HG02571 (cell line): ENCODE measurements around the gene CALCR.

Experiments
- ATAC-seq: cut with Tn5 transposase; IDR thresholded peaks from one replicate; pipeline ENCODE4 v1.9.1; 2021; ENCODE audit warnings: mild to moderate bottlenecking, moderate library complexity; ENCODE audit not compliant: unreplicated experiment

Gene CALCR

DNA sequence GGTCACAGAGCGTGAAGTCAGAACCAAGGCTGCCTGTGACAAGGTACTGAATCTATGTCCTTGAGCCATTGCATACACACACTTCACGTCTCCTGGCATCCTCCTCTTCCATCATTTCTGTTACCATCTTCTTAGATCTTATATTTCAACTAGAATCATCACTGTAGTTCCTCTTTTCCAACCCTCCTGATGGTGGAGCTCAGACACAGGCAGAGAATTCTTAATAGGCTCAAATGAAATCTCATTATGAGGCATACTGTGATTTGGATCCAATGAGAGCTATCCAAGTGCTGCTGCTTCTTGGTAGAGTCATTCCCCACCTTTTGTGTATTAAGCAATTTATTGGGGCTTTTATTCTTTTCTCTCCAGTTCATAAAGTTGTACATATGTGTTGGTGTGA lies 113.2 kb downstream of the CALCR start:
- ATAC-seq, result no peak

DNA sequence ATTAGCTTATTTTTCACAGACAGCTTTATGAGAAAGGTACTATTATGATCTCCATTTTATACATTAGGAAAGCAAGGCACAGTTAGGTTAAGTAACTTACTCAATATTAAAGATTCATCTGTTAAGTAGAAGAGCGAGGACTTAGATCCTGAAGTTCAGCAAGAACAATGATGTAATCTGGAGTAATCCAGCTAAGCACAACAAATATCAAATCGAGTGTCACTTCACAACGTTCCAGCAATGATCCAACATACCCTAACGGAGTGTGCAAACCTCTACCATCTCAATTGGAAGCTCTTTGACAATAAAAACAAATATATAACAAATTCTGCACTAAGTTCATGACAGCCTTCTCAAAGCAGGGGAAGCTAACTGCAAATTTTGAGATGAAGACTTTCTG lies 121.3 kb downstream of the CALCR start:
- no peak for ATAC-seq

DNA sequence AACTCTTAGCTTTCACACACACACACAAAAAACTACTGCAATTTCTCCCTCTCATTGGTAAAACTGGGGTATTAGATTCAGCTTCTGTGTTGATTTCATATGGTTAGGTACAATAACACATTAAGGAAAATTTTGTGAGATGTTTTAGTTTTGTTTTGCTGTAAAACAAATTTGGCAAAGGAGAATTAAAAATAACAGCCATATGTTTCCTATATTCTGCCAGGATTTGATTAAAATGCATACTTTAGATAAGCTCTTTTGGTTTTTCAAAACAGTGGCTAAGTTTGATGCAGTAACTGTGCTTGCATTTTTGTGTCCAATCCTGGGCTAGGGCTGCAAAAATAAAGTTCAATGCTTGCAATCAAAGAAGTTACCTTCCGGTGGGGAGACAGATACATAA lies 126.3 kb downstream of the CALCR start:
- no peak for ATAC-seq

GRCh38 chr7:93447509-93447908 lies 127.0 kb downstream of the CALCR start:
- ATAC-seq, result no peak

GRCh38 chr7:93442478-93443224 lies 131.9 kb downstream of the CALCR start:
- ATAC-seq, result peak; percentile 63

- ATAC-seq, result no peak
These were observed 138.7 kb downstream of the CALCR start for GRCh38 chr7:93435791-93436190.

GRCh38 chr7:93432130-93432529 lies 142.4 kb downstream of the CALCR start:
- ATAC-seq, result no peak

GRCh38 chr7:93430917-93431588 lies 143.5 kb downstream of the CALCR start:
- no peak for ATAC-seq

DNA sequence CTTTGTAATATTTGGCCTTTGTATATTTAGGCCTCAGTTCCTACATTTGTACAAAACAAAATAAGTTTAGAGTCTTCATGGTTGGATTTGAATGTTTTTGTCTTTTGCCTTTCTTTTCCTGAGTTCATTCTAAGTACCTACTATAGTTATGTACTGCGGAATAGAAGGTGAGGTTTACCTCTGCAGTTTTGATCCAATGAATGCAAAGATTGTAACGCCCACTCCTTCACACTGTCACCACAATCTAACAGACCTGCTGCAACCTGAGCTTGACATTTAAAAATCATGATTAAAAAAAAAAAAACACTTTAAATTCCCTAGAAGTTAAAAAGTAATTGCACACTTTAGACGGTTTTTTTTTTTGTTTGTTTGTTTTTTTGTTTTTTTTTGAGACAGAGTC lies 145.0 kb downstream of the CALCR start:
- ATAC-seq, result no peak

- no peak for ATAC-seq
These were observed 147.4 kb downstream of the CALCR start for GRCh38 chr7:93427107-93427506.

DNA sequence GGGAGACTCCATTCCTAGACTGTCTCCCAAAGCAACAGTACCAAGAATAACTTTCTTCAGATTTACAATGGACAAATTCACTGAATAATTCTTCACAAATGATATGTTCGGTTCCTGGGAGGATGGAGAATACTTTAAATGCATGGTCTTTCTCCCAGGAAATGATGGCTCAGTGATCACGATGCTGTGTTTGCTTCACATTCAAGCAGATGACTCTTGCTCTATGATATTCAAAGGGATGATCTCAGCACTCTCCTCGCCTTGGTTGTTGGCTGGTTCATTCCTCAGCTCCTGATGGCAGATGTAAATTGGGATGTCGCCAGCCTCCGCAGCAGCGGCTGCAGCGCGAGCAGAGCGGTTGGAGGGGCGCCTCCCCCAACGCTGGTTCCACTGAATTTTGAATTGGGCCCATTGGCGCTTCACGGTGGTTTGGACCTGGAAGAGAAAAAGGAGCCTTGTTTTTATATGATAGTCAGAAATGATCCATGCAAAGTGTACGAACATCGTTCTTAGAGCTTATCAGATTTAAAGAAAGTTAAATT lies 148.3 kb downstream of the CALCR start:
- no peak for ATAC-seq

DNA sequence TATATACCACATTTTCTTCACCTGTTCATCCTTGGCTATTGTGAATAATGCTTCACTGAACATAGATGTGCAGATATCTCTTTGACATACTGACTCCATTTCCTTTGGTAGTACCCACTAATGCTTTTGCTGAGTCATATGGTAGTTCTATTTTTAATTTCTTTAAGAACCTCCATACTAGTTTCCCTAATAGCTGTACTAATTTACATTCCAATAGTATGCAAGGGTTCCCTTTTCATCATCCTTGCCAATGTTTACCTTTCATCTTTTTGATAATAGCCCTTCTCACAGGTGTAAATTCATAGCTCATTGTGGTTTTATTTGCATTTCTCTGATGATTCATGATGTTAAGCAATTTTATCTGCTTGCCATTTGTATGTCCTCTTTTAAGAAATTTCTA lies 159.9 kb downstream of the CALCR start:
- no peak for ATAC-seq

- ATAC-seq, result no peak
These were observed 165.2 kb downstream of the CALCR start for GRCh38 chr7:93409324-93409723.

- no peak for ATAC-seq
These were observed 167.3 kb downstream of the CALCR start for GRCh38 chr7:93407239-93407638.

DNA sequence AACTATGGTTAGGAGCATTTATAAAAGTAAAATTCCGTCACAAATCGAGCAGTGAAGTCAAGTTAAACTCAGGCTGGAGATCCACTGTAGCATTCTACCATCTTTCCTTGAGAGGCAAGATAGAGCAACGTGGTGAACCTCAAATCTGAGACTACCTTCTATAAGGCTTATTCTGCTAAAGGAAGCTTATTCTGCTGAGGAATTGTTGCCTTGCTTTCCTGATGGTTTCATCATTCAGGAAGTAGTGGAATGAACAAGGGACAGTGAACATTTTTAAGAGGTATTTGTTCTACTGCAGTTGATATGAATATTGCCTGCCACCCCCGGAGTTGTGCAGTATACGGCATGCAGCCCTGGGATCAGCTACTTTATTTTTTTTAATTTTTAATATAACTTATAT lies 171.6 kb downstream of the CALCR start:
- no peak for ATAC-seq

DNA sequence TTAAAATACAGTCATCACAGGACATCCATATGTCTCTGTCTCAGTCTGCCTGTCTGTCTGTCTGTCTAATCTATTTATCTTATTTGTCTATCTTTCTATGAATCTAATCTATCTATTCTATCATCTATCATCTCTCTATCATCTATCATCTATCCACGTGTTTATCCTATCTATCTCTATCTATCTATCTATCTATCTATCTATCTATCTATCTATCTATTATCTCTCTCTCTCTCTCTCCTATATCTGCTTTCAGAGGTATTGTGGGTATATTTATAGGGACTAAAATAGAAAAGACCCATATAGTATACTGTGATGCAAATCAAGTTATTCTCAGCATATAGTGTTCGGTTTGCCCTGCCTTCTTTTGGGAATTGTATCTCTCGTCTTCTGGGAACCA lies 174.9 kb downstream of the CALCR start:
- no peak for ATAC-seq

DNA sequence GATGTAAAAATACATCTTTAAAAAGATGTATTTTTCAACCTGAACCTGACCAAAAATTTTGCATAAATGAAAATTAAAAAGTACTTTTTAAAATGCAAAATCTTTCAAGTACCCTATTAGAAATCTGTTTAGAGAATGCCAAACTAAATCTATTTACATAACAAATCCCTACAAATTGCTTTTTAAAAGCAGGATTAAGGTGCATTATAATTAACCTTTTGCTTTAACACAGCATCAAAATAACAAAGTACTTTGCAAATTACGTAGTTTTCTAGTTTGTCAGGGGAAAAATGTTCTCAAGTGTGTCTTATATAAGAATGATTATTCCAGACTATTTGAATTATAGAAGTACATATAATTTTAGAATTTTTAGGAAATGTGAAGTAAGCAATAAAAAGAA lies 181.5 kb downstream of the CALCR start:
- ATAC-seq, result no peak

GRCh38 chr7:93390660-93391059 lies 183.9 kb downstream of the CALCR start:
- no peak for ATAC-seq

GRCh38 chr7:93382362-93382761 lies 192.2 kb downstream of the CALCR start:
- no peak for ATAC-seq

GRCh38 chr7:93378131-93378760 lies 196.3 kb downstream of the CALCR start:
- peak; percentile 56 for ATAC-seq

GRCh38 chr7:93375603-93376002 lies 198.9 kb downstream of the CALCR start:
- peak; percentile 57 for ATAC-seq
